Right lobe of liver (tissue), 4 donors: ENCODE results near the gene DCST1.

ENCODE experiments used
- POLR2A ChIP-seq: fragments of 450-650 bp; IDR thresholded peaks from one replicate; pipeline ENCODE4 v1.6.1; 2017; ENCODE audit warnings: antibody characterized with exemption, mild to moderate bottlenecking
- TF ChIP-seq, protein P1 (sequence below), 4 donors: fragments of 200-600 bp in 3 of 4; fragments of 450-650 bp in 1 of 4; IDR thresholded peaks; one replicate each; pipeline versions ENCODE4 v1.5.1 to v1.8.0; 2016 to 2022; ENCODE audit warnings: antibody characterized with exemption in 4 of 4, mild to moderate bottlenecking in 2 of 4
- donor health status: DM: no; HTN: no; CAD: no.
- donor health status: DM: no; HTN: no; CAD: no.
- donor health status: DM: no; HTN: yes; CAD: no.

DNA sequence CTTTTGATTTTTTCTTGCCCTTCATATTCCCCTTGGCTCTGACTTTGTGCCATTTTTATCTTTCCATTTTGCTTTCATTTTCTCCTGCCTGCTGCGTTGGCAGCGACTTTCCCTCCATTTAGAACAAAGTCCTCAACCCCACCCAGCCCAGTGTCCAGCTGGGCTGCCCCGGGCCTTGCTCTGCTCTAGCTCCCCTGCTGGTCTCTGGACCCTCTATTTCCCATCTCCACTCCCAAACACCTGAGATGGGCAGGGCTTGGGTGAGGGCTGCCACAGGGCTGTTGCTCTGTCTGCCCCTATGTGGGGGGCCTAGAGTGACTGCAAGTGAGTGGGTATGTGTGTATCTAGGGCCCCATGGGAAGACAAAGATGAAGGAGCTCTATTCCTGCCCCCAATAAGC is 10.2 kb downstream of the DCST1 start:
- TF ChIP-seq POLR2A = no peak
- TF ChIP-seq, protein P1, sequence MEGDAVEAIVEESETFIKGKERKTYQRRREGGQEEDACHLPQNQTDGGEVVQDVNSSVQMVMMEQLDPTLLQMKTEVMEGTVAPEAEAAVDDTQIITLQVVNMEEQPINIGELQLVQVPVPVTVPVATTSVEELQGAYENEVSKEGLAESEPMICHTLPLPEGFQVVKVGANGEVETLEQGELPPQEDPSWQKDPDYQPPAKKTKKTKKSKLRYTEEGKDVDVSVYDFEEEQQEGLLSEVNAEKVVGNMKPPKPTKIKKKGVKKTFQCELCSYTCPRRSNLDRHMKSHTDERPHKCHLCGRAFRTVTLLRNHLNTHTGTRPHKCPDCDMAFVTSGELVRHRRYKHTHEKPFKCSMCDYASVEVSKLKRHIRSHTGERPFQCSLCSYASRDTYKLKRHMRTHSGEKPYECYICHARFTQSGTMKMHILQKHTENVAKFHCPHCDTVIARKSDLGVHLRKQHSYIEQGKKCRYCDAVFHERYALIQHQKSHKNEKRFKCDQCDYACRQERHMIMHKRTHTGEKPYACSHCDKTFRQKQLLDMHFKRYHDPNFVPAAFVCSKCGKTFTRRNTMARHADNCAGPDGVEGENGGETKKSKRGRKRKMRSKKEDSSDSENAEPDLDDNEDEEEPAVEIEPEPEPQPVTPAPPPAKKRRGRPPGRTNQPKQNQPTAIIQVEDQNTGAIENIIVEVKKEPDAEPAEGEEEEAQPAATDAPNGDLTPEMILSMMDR (IDR thresholded peaks at IDR 0.05) = no peak
